Measurements from ENCODE around the gene RC3H2.

RC3H2 gene

DNA sequence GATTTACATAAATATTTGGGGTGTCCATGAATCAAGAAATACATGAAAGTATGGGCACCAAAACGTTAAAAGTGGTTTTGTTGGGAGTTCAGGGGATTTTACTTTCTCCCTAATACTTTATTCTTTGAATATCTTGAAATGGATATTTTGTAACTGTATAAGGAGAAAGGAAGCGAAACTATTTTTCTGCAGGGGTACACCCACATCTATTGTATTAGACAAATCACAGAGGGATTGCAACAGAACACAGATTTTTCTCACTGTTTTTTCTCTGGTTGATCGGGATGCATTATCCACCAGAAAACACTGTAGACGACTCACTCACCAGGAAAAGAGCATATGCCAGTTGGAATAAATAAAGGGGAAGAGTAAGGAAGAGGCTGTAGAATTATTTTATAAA lies 34.4 kb upstream of the RC3H2 start:
- no peak for DNase-seq (ENCODE audit: extremely low read depth, low read depth)
- no peak for TF ChIP-seq CTCF (IDR thresholded peaks at IDR 0.05; ENCODE audit: low read depth, low read length, missing control alignments)
- H3K4me3 ChIP-seq (replicated peaks; ENCODE audit: low read depth, low read length): no peak overlapping the region

GRCh38 chr9:122936883-122937282 lies 31.7 kb upstream of the RC3H2 start:
- no peak for DNase-seq (ENCODE audit: extremely low read depth, low read depth)
- no peak overlapping the region for H3K4me3 ChIP-seq (replicated peaks; ENCODE audit: low read depth, low read length)
- no peak for TF ChIP-seq CTCF (IDR thresholded peaks at IDR 0.05; ENCODE audit: low read depth, low read length, missing control alignments)

DNA sequence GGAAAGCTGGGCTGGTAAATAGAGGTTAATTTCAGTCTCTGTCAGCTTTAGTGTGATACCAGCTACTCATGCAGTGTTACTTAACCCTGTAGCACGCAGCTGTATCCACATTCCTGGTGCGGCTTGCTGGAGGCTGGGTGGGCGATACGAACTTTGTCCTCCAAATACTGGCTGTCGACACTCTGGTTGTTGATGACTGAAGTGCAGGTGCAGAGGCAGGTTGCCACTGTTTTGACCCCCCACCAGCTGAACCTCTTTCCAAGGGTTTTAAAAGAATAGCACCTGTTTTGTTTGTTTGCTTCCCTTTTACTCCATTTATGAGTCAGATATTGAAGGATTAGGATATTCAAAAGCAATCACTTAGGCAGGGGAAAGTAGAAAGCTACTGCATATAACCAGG lies 31.3 kb upstream of the RC3H2 start:
- H3K4me3 ChIP-seq (replicated peaks; ENCODE audit: low read depth, low read length): no peak overlapping the region
- no peak for DNase-seq (ENCODE audit: extremely low read depth, low read depth)
- TF ChIP-seq CTCF (IDR thresholded peaks at IDR 0.05; ENCODE audit: low read depth, low read length, missing control alignments): no peak

- peak; percentile 85 for DNase-seq (ENCODE audit: extremely low read depth, low read depth)
- TF ChIP-seq CTCF (IDR thresholded peaks at IDR 0.05; ENCODE audit: low read depth, low read length, missing control alignments): no peak
- peak within 1 kb of the TSS; percentile 98 for H3K4me3 ChIP-seq (replicated peaks; ENCODE audit: low read depth, low read length)
These were observed 26.3 kb upstream of the RC3H2 start, which contains the start of gene ZBTB26 for GRCh38 chr9:122931226-122932121. Gene ZBTB26, minus strand, starts transcription at chr9:122931512. Its CDS starts 11,578 bp downstream, at chr9:122919934.

DNA sequence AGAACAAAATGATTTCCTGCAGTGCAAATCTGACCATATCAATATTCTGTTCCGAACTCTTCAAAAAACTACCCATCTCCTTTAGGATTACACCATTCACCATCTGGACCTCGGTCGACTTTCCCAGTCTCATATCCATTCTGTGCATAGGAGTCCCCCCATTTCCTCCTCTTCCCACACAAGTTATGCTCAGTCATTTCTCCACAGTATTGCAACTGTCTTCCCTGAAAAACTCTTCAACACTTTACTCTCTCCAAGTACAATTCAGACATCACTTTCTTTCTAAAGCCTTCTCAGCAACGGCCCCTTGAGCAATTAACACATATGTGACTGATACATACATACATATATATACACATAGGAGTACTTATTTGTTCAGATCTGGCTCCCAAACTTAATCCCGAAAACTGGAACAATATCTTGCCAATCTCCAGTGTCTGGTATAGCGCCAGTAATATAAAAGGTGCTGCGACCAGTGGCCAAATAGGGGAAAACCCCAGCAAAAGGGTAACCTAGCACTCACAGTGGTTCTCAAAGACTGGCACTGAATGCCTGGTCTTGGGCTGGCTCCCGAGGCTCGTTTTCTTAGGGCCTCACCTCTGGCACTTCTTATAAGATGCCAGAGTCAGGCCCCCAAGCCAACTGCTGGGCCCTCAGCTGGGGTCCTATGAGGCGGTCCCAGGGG lies 25.5 kb upstream of the RC3H2 start:
- no peak for DNase-seq (ENCODE audit: extremely low read depth, low read depth)
- no peak for TF ChIP-seq CTCF (IDR thresholded peaks at IDR 0.05; ENCODE audit: low read depth, low read length, missing control alignments)
- H3K4me3 ChIP-seq (replicated peaks; ENCODE audit: low read depth, low read length): peak overlapping the region; percentile 98

DNA sequence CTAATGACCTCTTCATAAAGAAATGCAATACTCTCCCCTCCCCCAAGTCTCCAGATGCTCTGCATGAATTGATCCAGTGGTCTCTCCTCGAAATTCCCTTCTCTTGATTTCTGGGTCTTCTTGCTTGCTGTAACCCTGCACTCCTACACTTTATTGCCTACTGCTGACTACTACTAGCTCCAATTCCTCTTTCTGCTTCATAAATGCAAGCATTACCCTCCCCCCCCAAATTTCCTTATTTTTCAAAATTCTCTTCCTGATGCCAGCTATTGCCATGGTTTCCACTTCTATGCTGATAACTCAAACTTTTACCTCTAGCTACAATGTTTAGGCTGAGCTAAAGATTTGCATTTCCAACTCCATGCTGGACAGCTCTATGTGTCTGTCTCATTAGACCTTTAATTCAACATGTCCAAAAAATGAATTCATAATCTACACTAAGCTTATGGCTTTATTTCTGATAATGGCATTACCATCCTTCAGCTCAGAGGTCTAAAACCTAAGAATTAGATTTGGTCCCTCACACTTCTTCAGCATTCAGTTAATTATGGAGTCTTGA lies 24.7 kb upstream of the RC3H2 start:
- H3K4me3 ChIP-seq (replicated peaks; ENCODE audit: low read depth, low read length): peak overlapping the region; percentile 98; the same call in 1 of the 2 replicates
- TF ChIP-seq CTCF (IDR thresholded peaks at IDR 0.05; ENCODE audit: low read depth, low read length, missing control alignments): no peak
- DNase-seq (ENCODE audit: extremely low read depth, low read depth): no peak
